Measurements from ENCODE around the gene U2AF2.

DNA sequence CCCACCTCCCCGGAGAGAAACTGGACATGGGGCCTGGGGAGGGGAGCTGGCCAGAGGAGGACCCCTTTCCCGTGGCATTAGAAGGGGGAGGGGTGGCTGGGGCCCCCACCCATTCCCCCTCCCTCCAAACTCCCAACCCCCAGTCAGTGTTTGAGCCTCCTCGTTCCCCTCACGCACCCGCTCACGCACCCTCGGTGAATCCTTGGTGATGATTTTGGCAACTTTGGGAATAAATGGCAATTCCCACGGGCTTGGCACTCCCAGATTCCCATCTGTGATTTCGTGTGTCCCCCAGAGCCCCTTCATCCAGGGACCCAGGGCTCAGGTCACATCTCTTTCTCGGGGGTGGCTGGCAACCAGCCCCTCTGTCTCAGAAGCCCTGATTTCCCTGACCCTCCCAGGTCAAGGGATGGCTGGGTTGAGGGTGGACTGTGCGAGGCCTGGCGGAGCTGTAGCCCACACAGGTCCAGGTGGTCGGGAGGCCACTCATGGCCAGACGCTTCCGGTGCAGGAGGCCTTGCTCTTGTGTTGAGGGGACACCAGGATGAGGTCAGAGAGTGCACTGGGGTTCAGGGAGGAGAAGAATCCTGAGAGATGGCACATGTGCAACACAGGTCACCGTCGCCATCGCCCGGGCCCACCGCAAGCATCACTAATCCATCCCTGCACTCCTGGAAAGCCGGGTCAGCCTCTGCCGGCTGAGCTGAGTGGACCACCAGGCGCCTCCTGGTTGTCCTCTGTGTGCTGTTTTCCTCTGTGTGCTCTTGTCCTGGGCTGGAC, 40.9 kb downstream of the U2AF2 start:
- TF ChIP-seq EZH2 (IDR thresholded peaks at IDR 0.05; ENCODE audit: low read depth) = no peak
- TF ChIP-seq, protein P1, sequence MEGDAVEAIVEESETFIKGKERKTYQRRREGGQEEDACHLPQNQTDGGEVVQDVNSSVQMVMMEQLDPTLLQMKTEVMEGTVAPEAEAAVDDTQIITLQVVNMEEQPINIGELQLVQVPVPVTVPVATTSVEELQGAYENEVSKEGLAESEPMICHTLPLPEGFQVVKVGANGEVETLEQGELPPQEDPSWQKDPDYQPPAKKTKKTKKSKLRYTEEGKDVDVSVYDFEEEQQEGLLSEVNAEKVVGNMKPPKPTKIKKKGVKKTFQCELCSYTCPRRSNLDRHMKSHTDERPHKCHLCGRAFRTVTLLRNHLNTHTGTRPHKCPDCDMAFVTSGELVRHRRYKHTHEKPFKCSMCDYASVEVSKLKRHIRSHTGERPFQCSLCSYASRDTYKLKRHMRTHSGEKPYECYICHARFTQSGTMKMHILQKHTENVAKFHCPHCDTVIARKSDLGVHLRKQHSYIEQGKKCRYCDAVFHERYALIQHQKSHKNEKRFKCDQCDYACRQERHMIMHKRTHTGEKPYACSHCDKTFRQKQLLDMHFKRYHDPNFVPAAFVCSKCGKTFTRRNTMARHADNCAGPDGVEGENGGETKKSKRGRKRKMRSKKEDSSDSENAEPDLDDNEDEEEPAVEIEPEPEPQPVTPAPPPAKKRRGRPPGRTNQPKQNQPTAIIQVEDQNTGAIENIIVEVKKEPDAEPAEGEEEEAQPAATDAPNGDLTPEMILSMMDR (conservative IDR thresholded peaks at IDR 0.05) = no peak
